ENCODE data around the gene TRPM3.

DNA sequence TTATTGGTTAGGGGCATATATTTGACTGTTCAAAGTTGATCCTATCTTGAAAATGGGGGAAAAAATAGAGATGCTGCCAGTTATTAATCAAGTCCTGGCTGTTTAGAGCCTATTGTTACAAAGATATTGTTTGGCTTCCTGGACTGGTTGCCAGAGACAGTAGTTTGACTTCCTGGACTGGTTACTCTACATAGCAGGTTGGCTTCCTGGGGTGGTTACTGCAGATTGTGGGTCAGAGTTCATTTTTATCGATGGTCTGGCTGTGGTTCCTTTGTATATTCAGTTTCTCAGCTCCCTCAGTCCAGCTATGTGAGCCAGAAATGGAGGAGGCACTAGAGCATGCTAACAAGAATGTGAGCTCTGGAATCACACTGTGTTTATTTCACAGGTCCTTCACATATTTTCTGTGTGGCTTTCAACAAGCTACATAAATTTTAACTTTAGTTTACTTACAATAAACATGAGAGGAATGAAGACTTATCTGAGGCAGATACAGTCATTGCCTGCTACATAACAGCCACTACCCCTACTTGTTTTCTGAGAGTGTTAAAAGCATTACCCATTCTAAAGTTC is 137.6 kb downstream of the TRPM3 start:
- TF ChIP-seq POLR2AphosphoS5 (IDR thresholded peaks at IDR 0.05; ENCODE audit: borderline replicate concordance, low read depth, low read length), result no peak
- no peak for TF ChIP-seq EZH2 (IDR thresholded peaks at IDR 0.05)
